CD4-positive, alpha-beta T cell treated with Interleukin-1 beta for 1 hour (primary cell): Measurements from ENCODE around the gene MYRIP.
"Not testable (repeated sequence)": the region's sequence is repeated elsewhere in the genome, so short reads cannot be mapped to it uniquely, and the experiment has no call there.

Experiments used
- DNase-seq, 2 donors: peaks; one replicate each; pipeline ENCODE4 v3.0.0-alpha.2; 2020 to 2022

The MYRIP gene

DNA sequence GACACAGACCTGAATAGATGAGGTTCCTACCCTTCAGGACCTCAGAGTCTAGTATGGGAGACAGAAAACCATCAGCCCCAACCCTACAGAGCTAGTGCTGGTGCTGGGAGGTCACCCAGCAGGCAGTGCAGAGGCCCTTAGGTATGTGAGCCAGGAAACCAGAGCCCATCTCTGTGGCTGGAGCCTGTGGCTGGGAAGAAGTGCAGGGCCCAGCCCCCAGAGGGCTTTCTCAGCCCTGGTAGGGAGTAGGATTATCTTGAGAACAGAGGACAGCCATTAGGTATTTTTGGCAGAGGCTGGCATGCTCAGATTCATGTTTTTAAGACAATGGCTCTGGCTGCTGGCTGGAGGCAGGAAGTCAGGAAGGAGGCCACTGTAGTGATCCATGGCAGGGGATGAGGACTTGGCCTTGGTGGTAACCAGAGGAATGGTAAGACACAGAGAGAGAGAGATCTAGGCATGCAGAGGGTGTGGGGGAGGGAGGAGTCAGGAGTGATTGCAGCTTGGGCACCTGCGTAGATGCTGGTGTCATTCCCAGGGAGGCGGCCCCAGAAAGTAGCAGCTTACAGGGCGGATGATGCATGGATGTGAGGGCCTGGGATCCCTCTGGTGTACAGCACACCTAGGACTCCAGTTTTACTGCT, 279.2 kb downstream of the MYRIP start:
- DNase-seq: no peak

DNA sequence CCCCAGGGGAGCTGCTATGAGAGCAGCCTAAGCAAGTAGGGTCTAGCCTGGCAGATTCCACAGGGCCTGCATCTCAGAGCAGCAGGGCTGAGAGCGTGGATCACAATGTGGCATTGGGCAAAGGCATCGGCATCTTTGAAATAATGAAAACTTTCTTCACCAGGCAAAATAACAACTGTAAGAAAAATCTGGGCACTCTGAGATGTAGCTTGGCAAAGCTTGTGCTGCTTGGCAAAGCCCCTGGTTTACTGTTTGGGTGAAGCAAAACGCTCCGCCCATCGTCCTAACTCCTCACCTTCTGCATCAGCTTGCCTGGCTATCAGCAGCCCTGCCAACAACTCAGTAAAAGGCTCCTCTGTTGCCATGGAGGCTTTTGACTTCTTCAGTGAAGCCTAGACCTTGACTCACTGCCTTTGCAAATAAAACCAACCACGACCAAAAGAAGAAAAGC, 287.3 kb downstream of the MYRIP start:
- DNase-seq: no peak

DNA sequence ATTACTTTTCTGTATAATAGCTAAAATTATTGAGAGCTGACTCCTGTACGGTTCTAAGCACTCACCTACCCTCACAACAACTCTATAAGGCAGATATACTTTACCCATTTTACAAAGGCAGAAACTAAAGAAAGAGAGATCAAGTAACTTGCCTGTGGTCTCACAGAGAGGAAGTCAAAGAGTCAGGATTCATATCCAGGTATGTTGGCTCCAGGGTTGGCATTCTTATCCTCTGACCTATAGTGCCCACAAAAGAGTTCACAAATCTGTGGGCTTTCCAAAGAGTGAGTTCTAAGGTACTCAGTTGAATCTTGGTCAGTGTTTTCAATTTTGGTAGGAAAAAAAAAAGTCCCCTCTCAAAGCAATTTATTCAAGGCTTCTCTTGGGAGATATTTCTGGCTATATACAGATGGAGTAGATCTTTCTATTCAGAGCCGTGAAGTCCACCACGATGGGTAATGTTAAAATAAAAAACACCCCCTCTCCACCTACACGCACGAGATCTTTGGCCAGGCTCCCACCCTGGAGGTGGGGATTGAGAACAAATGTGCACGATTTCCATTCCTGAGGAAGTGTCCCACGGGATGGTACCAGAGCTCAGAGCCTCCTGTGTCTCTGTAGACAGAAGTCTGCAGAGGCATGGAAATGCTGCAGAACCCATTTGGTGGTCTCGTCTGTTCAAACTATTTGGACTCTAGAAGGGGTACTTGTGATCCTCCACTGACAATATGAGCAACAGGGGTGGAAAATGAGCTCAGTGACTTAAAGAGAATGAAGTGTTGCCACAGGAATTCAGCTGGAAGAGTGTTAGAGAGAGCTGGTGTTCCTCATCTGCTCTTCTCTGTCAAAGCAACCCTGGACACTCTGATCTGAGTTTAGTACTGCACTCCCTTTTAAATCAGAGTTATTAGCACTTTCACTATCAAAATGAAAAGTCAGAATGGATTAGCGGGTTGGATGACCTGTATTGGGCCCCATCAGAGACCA, 288.0 kb downstream of the MYRIP start:
- no peak for DNase-seq

DNA sequence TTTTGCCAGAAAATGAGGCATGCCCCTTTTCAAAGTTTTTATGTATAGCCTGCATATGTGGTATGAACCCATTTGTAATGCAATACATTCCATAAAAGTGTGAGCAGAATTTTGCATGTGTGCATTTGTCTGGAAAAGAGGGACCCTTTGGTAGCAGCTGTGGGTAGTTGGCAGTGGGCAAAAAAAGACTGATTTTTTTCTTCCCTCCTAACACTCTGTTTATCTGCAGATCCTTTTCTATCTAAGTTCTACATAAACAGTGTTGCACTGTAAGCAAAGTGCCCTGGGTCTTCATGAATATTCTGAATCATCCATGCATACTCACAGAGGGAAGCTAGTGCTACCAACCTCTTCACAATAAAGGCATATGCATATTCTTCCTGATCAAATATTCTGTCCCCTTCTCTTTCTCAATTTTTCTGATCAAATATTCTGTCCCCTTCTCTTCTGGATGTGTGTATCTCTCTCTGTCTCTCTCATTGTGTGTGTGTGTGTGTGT, 288.9 kb downstream of the MYRIP start:
- DNase-seq: no peak

DNA sequence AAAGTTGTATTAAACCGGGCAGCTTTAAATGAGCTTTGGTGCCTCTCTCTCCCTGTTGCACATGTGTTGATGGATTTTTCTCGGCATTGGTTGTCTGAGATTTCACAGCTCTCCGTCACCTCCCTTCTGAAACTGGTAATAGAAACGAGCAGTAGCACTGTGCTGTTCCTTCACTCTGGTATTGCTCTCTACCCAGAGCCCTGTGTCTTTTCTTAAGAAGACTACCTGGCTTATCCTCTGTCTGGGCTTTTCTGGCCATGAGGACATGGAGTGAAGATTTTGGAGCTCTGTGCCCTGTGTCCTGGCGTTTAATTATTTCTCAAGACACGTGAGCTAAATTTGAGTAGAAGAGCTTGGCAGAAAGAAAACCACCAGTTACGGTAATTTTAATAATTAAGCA, 290.5 kb downstream of the MYRIP start:
- DNase-seq: no peak

DNA sequence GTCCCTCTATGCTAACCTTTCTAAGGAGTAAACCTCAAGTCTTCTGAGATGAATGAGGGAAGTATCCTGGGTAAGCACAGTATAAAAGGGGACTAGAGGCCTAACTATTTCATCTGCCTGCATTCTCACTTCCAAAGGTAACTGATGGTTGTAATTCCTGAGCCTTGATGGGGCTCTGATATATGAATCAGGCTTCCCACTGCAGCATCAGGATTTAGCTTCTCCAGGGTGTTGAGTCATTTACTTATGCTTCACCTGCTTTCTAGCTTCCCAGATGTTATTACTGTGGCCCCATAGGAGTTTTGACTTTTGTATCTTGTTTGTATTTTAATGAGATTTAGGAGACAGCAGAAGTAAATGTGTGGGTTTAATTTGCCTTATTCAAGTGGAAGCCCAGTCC, 292.8 kb downstream of the MYRIP start:
- DNase-seq: no peak

DNA sequence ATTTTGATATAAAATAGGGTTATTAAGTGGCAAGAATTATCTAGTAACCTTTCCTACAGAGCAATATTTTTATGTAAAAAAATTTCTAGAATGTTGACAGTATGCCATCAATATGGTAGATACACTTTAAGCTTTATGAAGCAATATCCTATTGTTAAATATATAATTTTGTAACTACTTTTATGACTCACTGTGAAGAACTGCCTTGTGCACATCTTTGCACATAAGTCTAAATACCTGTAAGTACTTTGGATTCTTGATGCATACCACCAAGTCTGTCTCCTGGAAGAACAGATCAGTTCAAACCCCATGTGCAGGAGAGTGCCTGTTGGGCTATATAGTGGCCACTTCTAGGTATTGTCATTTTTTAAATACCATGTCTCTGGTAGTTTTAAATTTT, 294.4 kb downstream of the MYRIP start:
- DNase-seq: no peak

DNA sequence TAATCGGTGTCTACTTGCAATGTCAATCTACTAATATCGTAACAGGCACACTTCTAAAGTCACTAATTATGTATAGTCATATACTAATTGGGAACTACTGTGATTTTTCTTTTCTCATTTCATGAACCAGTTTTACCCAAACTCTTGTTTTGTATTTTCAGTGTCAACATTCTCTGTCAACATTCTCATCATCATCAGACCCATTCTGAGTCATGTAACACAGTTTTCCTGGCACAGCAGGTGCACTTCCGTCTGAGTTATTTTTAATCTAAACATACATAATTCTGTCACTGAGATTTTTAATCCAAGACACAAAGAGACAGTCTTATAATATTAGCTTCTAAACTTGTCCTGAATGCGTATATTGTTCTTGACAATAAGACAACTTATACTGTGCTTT, 295.0 kb downstream of the MYRIP start:
- DNase-seq: no peak

DNA sequence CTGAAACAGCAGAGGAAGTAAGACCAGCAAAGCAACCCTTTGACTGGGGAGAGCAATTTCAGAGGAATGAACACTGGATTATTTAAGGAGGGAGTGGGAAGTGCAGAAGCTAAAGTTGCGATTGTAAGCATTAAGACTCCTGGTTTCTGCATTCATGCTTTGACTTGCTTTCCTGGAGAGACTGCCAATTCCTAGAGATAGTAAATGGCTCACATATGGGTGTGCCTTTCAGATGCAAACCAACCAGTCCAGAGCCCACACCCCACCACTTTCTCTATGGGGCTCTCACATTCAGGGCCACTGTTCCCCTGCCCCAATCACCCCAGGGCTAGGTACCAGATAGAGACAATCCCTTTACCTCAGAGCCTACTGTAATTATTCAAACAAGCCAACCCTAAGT, 299.2 kb downstream of the MYRIP start:
- no peak for DNase-seq

DNA sequence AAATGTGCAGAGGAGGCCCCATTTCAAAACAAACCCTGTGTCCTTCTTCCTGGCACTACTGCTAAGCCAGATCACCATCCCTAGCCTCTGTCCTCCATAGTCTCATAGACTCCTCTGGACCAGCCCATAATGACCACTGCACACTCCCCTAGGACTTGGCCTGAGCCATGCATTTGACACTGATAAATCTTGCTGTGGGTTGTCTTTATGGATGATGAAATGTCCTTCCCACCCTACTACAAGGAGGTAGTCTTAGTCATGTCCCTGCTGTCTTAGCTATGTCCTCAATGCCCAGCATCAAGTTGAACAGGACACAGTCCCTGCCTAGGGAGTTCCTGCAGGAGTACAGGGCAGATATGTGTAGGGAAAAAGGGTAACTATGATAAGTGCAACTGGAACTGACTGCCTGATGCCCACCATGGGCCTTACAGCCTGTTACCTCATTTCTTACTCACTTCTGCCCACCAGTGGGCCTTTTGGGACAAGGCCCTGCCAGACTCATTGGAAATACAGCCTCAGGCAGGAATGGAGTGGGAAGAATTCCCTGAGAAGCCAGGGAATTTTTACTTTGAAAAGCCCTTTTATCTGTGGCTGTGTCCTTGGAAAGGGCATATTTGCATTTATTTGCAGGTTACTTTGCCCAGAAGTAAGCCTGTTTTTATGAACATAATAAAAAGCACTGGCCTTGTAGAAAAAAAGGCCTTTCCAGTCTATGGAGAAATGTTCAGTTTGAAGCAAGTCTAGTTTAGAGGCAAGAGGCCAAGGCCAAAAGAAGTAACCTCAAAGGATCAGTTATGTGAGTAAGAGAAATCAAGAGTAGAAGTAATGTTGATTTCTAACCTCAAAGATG, 300.5 kb downstream of the MYRIP start:
- DNase-seq: no peak

DNA sequence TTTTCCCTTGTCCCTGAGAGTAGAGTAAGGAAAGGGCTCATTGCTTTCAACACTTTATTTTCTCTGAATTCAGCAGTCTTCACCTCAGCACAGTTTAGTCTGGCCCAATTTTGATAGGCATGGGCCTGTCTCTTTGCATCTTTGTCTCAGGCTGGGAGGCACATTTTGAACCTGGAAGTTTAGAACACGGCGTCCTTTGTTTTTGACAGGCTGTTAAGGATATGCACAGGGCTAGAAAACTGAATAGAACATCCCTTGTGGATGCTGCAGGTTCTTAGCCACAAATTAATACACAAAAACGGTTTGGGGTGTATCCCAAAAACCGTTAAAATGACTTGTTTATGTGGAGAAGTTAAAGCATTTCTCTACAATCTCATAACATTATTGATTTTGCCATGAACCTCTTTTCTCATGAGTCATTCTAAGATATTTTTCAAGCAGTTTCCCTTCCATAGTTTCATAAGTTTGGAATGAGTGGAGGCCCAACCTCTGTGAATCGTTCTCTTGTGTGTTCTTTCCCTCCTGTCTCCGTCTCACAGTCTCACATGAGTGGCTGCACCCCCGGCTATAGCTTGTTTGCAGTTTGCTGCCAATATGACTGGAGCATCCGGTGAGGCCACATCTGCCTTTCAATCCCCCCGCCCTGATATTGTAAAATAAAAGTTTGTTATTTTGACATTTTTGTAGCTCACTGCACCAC, 307.2 kb downstream of the MYRIP start:
- DNase-seq: no peak

DNA sequence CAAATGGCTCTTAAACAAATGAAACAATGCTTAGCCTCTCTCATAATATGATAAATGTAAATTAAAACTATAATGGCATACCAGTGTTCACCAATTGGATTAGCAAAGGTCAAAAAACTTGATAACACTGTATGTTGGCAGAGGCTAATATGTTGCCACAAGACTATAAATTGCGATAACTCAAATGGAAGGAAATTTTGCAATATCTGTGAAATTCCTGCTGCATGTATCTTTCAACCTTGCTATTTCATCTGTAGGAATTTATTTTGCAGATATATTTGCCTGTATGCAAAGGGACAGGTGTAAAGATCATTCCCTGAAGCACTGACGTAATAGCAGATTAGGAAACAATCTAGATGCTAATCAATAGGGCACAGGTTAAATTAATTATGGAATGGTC, 308.7 kb downstream of the MYRIP start:
- no peak for DNase-seq

DNA sequence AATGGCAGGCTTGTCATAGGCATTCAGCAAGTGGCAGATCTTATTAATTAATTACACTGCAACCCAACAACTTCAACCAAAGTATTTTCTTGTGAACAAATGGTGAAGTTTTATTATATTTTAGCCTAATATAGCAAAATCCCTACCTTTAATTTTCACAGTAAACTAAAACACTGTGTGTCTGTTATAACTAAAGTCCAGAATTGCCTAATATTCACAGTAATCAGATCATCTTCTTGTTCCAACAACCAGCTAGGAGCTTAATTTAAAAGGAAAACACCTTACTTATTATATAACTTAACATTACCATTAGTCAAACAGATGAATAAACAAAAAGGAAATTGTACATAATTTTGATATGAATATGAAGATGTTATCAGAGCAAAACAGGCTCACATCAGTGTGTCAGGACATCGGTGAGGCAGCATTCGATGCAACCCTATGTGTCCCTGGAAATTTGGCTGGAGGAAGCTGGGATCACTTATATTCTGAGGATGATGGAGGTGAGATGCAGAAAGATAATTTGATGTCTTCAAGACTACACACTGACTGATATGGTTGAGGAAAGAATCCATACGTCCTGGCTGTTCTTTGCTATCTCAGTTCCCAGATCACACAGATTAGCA, 310.8 kb downstream of the MYRIP start:
- no peak for DNase-seq

DNA sequence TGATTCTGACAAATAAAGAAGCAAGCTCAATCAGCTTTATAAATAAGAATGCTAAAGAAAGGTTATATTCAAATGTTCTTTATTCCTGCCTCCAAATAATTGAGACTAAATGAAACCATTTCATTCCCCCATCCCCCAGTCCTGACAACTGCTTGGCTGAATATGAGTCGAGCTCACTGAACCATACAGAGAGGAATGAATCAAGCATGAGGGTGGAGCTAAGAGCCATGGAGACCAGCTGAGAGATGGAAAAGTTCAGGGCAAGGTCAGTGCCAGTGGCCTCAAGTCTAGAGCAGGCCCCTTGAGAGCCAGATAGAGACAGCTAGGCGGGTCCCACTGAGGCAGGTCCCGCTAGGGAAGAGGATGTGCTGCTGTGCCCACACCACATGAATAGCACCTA, 311.4 kb downstream of the MYRIP start:
- DNase-seq: no peak

DNA sequence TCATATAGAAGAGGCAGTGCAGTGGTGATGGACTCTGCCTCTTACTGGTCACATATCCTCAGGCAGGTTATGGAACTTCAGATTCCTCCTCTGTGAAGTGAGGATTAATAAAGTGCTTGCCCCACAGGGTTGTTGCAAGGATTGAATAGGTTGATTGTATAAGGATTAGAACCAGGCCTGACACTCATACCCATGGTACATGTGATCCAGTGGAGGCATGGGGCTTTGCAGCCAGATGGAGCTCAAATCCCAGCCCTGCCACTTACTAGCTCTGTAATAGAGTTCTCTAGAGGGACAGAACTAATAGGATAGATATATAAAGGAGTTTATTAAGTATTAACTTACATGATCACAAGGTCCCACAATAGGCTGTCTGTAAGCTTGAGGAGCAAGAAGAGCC, 315.5 kb downstream of the MYRIP start:
- DNase-seq: no peak

DNA sequence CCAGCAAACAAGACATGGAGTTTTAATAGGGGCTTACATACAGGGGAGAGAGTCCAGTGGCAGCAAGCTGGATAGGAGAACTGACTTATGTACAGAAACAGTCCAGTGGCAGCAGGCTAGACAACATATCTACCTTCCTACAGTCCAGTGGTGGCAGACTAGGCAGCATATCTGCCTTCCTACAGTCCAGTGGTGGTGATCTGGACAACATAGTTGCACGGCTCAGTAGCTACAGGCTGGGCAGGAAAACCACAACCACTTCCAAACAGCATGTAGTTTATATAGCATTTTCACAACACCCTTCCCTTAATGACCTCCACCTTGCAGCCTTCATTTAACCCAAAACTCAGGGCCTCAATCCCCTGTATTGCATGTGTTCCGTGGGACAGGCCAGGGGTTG, 318.8 kb downstream of the MYRIP start:
- DNase-seq: no peak

DNA sequence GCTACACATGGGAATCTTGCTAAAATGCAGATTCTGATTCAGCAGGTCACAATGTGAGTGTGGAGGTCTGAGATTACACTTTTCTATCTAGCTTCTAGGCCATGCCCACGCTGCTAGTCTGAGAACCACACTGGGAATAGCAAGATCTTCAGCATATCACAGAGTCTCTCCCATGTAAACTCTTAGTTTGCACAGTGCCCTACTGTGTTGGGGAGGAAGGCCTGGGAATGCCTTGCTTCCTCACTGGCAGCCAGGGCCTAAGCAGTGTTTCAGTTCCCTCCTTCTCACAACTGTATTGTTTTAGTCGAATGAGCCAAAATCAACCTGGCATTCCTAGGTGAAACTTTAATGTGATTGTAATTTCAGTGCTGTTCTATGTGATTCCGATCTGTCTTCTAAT, 320.1 kb downstream of the MYRIP start:
- no peak for DNase-seq

DNA sequence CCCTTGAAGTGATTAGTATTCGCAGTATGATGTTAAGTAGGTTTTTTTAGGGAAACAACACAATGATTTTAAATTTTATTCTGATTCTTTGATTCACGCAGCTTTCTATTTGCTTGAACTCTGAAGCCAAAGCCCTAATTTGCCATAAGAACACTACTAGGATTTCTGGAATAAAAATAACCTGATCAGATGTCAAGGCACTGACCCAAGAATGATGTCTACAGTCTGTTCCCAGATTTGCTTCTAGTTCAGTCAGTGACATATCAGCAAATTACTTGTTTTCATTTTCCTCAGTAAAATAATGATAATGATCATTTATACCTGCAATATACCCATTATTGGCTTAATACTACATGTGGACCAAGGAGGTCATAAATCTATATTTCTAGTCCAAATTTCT, 320.6 kb downstream of the MYRIP start:
- DNase-seq: no peak

DNA sequence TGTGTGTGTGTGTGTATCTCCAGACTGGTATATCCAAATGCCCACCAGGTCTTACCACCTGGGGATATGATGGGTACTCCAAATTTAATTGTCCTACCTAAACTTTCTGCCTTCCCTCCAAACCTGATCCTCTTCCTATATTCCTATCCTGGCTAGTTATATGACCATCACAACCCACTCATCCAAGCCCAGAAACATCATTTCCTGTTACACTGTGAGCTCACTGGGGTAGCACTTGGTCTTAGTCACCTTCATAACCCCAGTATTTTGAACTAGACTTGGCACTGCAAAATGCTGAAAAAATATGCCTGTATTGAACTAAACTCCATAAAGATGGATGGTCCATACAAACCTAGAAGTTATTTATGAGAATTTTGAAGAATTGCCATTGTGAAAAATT, 321.3 kb downstream of the MYRIP start:
- no peak for DNase-seq

DNA sequence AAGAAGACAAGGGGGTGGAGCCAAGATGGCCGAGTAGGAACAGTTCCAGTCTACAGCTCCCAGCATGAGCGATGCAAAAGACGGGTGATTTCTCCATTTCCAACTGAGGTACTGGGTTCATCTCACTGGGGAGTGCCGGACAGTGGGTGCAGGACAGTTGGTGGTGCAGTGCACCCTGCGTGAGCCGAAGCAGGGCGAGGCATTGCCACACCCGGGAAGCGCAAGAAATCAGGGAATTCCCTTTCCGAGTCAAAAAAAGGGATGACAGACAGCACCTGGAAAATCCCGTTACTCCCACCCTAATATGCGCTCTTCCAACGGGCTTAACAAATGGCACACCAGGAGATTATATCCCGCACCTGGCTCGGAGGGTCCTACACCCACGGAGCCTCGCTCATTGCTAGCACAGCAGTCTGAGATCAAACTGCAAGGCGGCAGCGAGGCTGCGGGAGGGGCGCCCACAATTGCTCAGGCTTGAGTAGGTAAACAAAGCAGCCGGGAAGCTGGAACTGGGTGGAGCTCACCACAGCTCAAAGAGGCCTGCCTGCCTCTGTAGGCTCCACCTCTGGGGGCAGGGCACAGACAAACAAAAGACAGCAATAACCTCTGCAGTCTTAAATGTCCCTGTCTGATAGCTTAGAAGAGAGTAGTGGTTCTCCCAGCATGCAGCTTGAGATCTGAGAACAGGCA, 324.6 kb downstream of the MYRIP start:
- DNase-seq: not testable (repeated sequence)

DNA sequence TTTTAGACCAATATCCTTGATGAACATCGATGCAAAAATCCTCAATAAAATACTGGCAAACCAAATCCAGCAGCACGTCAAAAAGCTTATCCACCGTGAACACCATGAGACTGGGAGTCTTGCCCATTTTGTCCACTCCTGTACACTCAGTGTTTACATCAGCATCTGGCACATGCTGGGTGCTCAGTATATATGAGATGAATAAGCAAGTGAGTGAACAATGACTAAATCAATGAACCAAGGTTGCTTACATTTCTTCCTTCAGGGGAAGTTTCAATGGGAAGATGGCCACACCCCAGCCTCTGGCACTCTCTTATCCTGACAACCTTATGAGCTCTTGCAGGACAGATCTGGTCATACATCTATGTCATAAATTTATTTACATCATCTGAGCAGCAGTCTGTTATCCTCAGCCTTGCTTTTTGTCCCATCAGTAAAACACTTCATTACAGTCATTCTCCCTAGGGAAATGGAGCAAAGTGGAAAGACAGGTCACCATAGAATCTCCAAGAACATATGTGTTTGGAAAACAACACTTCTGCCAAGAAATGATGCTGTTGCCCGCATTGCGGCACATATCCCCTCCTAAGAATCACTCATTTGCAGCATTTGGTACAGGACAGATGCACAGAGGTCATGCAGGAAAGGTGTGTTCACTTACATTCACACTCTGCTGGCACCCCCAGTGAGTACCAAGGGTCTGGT, 328.3 kb downstream of the MYRIP start:
- DNase-seq: no peak
